HG02759 (cell line): Measurements from ENCODE around the gene AMIGO3.

Source experiments
- ATAC-seq: cut with Tn5 transposase; IDR thresholded peaks from one replicate; pipeline ENCODE4 v1.9.1; 2021; ENCODE audit warnings: mild to moderate bottlenecking, moderate library complexity; ENCODE audit not compliant: unreplicated experiment

The AMIGO3 gene

DNA sequence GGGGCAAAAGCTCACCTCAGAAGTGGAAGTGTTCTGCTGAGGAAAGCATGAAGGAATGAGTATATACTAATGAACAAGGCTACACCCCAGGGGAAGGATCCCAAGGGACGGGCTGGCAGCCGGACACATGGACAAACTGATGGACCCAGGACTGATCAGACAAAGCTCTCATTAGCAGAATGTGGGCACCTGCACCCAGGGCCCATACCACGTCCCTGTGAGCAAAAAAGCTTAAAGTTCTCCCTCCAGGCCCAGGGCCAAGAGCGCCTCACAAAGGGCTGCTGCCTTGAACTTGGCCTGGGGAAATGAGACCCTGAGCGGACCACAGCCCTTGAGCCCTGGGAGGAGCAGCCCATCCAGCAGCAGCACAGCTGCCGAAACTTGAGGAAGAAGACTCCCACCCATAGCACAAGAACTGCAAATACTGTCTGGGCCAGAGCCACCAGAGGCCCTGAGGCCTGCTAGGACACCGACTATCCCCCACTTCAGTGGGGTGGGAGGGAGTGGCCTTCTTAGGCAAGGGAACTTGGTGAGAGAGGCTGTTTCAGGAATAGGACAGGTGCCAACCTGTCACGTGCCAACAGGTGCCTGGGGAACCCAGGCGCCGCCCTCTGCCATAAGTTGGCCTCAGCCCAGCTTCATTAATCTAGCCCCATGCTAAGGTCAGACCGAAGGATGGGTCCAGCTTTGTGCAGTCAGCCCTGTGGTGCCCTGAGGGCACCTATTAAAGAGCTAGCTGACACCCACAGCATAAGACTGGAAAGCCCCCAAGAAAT, 6.6 kb upstream of the AMIGO3 start:
- no peak for ATAC-seq

DNA sequence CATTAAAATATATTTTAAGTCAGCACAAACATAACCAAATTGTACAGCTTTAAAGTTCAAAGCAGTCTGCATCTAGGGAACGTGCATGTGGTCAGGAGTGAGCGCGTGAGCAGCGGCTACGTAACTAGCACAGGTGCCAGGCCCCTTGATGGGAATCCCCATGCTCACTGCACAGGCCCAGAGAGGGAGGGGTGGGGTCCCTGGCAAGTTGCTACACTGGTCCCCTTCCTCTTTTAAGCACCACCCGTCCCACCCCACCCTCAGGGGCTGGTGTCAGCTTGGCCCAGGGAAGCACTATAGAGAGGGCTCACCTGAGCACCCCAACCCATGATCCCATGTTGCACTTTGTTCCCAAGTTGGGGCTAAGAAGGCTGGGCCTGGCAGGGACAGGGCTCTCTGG, 5.1 kb upstream of the AMIGO3 start:
- no peak for ATAC-seq

DNA sequence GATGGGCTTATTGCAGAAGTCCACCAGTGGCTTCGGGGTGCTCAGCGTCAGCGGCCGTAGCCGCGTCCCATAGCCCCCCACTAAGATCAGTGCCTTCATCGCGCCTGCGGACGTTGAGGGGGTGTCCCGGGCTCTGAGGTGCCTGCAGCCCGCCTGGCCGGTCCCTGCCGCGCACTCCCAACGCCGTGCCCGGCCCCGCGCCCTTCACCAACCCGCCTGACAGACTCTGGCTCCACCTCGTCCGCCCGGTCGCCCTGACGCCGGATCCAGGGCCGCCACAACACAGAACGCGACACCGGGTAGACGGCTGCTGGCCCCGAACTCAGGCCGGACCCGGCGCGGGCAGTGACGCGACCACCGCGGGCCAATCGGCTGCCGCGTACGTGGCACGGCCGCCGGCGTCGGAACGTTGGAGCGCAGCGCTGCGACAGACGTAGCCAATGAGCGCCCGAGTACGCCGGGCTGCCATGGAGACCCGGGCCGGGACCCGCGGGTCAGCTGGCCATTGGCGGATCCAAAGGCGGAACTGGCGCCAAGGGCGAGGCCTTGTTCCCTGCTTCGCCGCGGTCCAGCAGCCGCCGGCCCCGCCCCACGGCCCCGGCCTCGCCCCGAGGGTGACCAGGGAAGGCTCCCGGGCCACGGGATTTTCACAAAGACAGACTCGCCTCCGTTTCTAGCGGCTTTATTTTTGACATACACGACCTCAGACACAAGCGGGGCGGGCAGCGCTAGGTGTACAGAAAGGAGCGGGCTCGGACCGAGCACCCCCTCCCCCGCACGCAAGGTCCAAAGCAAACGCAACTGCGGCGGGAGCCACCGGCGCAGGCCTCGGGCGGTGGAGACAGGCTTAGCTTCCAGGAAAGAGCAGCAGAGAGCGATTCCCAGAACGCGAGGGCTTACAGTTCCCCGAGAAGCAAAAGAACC, 4.4 kb upstream of the AMIGO3 start, which contains the start of gene GMPPB:
Gene GMPPB (minus strand): TSS at position 324 of the 924 bp plus-strand sequence. CDS start 225 bp downstream, at position 99.
- peak; percentile 86 for ATAC-seq

DNA sequence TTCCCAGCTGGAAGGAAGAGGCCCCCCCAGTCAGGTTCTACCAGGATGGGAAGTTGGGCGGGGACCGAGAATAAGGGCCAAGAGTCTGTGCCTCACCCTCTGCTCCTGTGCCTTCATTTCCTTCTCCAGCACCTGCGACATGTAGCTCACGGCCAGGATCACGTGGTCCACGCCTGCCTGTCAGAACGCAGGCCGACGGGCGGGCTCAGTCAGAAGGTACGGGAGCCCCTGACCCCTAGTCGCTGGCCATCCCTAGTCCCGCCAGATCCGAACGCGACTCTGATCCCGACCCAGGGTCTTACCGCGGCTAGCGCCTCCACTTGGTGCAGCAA, 3.8 kb upstream of the AMIGO3 start:
- no peak for ATAC-seq

- ATAC-seq: no peak
These were observed 3.4 kb upstream of the AMIGO3 start for GRCh38 chr3:49722896-49723295.

DNA sequence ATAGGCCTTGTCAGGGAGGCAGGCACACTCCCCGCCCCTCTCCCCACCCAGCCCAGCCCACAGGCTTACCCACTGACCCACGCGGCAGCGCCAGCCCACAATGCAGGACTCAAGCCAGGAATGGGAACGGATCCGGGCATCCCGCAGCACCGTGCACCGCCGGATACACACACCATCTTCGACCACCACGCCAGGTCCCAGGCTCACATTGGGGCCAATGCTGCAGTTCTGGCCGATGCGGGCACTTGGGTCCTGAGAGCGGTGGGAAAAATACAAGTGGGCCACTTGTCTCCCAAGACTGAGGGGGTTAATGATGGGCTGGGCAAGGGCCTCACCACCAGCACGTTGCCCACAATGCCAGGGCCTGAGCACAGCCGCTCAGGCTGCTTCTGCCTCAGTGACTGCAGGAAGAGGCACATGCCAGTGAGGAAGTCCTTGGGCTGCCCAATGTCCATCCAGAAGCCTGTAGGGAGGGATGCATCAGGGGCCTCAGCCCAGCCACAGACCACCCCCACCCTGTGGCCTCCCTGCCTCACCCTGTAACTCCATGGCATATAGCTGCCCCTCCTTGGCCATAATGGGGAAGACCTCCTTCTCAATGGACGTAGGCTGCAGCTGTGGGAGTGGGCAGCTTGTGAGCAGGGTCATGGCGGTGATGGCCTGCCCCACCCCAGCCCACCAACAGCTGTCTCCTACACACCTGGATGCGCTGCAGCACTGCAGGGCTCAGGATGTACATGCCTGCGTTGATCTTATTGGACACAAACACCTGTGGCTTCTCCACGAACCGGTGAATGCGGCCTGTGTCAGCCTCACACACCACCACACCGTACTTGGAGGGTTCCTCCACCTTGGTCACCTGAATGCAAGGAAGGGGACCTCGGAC, 2.7 kb upstream of the AMIGO3 start:
- no peak for ATAC-seq

- ATAC-seq: no peak
These were observed 2.1 kb upstream of the AMIGO3 start for GRCh38 chr3:49721596-49721895.

GRCh38 chr3:49720855-49721595, 1.5 kb upstream of the AMIGO3 start:
- no peak for ATAC-seq

DNA sequence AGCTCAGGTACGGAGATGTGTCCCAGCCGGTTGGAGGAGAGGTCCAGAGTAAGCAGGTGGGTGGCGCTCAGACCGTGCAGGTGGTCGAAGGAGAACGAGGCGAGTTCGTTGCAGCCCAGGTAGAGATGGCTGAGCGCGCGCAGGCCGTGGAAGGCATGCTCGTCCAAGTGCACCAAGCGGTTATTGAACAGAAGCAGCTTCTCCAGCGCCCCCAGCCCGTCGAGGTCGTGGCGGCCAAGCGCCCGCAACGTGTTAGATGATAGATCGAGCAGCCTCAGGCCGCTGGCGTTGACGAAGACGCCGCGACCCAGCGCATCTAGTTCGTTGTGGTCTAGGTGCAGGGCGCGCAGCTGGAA, 648 bp downstream of the AMIGO3 start:
- ATAC-seq: no peak

DNA sequence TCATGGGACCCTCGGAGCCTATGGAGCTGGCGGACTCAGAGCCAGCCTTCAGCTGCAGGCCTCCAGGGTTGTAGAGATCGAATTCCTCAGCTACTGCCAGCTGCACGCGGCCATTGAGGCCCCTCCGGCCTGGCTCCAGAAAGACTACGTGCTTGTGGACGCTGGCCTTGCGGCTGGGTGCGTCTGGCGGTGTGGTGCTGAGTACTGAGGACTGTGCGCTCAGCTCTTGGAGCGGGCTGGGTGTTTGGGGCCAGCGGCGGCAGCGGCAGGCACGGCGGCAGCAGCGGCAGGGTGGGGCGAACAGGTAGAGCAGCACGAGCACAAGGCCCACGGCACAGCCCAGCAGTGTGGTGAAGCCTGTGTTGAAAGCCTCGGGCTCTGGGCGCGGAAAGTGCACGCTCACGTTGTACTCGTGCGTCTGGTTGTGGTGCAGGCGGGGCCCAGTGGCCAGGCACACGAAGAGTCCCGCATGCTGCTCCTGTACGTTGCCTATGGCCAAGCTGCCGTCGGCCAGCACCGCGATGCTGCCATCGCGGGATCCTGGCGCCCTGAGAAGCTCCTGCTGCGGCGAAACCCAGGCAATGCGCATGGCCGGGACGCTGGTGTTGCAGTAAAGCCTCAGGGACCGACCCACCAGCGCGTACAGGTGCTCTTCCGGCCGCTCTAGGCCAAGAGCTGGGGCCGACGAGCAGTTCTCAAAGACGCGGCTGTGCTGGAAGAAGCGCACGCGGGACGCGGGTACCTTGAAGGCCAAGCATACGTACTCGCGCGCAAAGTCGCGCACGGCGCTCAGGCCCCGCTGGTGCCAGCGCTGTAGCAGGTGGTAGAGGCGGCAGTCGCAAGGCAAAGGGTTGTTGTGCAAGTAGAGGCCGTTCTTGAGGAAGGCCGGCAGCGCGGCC, 1.3 kb downstream of the AMIGO3 start:
- ATAC-seq: no peak

DNA sequence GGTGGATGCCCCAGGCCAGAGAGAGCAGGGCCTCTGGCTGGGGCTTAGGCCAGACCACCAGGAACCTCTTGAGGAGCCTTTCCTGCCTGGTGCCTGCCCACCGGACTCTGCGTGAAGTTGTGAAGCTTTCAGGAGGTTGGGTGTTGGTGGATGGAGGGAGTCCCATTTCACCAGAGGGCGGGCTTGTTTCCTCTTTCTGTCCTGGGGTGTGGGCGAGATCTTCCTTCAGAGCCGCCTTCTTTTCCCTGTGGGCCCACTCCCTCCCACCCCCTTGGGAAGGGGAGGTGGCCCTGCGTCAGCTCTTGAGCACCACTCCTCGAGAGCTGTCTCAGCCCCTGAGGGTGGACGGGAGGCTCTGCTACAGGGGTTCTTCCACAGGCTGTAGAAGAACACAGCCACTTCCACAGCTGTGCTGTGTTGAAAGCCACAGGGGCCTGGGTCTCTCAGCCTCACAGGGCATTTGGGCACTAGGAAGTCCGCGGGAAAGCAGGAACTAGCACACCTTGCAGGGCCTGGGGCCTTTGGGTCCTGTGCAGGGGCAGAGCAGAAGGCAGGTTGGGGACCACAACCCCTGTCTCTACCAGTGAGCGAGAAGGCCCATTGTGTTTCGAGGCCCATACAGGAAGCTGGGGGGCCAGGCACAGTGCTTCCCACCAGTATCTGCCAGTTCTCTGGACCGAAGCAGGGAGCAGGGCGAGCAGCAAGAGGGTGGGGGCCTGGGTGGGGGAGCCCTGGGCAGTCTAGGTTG, 2.1 kb downstream of the AMIGO3 start:
- ATAC-seq: no peak

DNA sequence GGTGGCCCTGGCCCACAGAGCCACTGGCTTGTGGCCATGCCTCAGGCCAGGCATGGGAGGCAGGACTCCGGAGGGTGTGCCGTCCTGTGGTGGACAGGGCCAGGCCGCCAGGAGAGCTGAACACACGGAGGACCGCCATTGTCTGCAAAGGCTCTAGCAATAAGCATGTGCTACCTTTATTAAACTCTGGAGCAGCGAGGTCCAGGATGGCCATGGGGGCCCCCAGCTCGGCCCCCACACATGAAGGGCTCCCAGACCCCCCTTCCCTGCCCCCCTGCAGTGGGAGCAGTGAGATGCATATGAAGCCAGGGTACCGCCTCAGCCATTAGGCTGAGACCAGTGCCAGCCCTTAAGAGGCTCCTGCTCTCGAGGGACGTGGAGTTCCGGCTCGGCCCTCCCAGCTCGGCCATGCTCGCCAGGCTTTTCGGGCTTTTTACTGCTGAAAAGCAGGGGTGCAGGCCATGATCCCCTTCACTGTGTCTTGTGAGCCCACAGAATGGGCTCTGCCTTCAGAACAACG, 2.7 kb downstream of the AMIGO3 start:
- no peak for ATAC-seq

DNA sequence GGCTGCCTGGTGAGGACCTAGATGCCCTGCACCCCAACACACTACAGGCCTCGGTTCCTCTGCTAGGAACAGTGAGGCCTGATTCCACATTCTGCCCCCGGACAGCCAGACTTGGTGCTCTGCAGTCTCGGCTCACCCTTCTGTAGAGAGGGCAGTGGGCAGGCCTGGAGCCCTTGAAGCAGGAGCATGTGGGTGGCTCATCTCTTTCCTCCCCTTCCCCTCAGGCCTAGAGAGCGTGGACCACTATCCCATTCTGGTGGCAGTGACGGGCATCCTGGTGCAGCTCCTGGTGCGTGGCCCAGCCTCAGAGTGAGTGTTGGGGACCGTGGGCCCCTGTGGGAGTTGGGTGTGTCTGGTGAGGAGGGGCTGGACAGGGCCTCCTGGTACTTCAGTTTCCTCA, 3.3 kb downstream of the AMIGO3 start:
- no peak for ATAC-seq

DNA sequence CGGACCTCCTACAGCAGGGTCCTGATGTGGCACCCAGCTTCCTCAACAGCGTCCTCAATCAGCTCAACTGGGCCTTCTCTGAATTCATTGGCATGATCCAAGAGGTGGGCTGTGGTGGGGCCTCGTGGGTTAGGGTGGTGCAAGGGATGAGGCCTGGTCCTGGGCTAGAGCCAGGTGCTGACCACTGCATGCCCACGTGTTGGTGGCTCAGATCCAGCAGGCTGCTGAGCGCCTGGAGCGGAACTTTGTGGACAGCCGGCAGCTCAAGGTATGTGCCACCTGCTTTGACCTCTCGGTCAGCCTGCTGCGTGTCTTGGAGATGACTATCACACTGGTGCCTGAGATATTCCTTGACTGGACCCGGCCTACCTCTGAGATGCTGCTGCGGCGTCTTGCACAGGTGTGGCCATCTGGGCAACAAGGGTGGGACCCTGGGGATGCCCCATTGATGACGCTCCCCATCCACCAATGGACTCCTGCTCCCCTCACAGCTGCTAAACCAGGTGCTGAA, 3.8 kb downstream of the AMIGO3 start:
- no peak for ATAC-seq

DNA sequence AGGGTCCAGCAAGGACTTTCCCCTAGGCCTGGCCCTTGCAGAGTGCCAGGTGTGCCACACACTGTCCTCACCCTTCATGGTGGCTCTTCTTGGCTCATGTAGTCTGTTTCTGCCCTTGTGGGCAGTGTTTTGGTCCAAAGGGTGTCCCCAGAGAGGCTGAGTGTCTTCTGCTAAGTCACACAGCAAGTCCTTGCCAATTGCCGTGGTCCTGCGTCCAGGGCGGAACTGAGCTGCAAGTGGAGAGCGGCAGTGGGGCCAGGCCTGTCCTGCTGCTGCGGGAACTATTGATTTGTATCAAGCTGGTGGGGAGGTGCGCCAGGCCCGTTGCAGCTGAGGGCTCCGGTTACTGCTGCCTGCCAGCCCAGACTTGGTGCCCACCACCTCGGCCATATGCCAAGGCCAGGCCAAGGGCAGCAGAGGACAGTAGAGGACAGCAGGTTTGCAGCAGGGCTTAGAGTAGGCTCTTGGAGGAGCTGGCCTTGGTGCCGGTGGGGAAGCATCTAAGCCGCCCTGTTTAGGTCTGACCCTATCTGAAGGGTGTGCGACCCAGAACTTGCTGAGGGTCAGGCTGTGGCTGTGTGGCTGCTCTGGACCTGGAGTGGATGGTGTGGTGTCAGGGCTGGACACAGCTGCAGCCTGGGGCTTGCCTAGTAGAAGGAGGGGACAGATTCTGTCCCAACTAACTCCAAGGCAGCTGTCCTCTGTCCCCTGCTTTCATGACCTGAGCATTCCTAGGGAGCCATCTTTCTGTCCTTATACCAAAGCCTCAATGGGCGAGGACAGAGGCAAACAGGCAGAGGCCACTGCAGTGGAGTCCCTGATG, 4.5 kb downstream of the AMIGO3 start:
- no peak for ATAC-seq

- no peak for ATAC-seq
These were observed 6.0 kb downstream of the AMIGO3 start for GRCh38 chr3:49713336-49714105.
